Embryonic facial prominence (tissue), 1 donor: ENCODE measurements around the gene COL10A1.

Source experiments
- DNase-seq: peaks from one replicate; pipeline ENCODE4 v3.0.0-alpha.2; 2016; ENCODE audit errors: extremely low spot score

Gene COL10A1

DNA sequence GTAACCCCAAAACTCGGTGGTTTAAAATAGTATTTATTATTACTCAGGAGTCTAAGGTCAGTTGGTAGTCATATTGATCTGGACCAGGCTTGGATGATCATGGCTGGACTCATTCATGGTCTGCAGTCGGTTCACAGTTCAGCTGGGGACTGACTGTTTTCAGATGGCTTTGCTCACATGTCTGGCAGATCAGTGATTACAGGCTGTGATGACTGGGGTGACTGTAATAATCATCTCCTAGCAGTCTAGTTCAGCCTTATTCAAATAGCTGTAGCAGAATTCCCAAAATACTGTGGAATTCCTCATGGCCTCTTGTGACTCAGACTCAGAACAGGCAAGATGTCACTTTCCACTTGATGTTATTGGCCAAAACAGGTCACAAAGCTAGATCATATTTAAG is 41.6 kb downstream of the COL10A1 start:
- DNase-seq = no peak

- no peak for DNase-seq
Measured at GRCh38 chr6:116083052-116083451, 42.9 kb downstream of the COL10A1 start.

GRCh38 chr6:116078945-116079344 is 47.0 kb downstream of the COL10A1 start:
- DNase-seq = no peak

DNA sequence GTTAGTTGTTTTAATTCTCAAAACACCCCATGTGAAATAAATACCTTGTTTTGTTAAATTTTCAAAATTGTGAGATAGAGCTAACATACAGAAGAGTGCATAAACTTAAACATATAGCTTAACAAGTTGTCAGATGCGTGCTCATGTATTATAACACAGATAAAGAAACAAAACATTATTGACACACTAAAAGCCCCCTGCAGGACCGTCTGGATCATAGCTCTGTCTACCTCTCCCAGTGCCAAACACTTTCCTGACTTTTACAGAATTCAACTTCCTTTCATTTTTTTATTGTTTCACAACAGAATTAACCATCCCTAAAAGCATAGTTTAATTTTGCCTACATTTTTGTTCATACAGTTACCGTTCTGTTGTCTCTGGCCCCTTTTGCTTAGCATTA is 47.4 kb downstream of the COL10A1 start:
- DNase-seq = no peak

GRCh38 chr6:116074732-116075390 is 51.1 kb downstream of the COL10A1 start:
- DNase-seq = no peak

DNA sequence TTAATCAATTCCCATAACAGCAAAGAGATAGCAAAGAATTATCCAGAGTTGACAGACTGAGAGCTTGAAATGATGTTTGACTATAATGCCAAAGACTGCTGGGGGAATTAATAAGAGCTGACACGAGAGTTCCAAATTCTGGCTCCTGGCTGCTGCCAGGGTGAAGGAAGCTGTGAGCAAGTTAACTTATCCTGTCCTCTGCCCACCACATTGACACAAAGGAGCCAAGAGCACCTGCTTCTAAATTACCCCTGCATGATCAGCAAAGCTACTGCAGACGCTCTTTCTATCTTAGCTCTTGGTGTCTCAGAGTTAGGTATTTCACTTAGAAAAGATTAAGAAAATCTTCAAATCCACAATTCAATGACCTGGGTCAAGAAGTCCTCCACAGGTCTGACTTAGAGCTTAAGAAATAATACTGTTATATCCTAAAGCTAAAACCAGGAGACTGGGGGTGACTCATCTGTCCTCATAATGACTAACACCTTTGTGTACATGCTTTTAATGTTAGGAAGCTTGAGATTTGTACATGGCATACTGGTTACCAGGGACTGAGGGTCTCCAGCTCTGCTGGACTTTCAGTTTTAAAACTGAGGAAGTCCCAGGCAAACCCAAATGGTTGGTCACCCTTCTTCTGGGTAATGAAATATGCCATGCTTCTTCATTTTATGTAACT is 52.0 kb downstream of the COL10A1 start:
- no peak for DNase-seq

DNA sequence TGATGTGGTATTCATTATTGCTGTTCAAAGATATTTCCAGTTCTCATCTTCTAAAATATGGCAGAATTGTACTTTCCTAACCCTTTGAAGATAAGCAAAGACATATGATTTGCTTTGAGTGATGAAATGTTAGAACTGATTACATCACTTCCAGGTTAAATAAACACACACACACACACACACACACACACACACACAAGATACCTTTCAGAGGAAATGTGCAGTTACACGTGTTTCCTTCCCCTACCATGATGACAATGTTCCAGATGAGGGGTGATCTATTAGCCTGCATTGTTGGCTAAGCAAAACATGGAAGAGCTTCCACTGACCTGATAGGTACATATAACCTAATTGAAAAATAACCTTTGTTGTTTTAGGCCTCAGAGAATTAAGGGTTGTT is 53.6 kb downstream of the COL10A1 start:
- no peak for DNase-seq

GRCh38 chr6:116070616-116071389 is 55.1 kb downstream of the COL10A1 start:
- no peak for DNase-seq

DNA sequence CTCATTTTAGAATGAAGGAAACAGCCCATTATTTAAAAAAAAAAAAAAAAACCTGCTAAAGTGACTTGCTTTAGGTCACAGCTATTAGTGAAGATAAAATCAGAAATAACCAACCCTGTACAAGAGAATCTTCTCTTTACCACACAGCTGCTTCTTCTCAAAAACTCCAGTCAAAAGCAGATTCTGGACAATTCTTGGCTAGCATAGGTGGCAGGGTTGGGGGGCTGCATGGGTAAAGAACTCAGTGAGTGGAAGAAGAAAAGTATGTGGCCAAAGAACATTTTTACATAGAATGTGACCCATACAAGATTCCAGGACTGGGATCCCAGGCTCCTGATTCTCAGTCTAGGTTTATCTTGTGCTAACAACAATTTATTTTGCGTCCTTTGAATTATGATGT is 55.8 kb downstream of the COL10A1 start:
- no peak for DNase-seq
